ENCODE data around the gene KLHL29. TPM values are rescaled to one million over a fixed set of nuclear protein-coding genes. Genes with fewer than 3 reads are reported as not detected.

The KLHL29 gene
- total RNA-seq, 2 experiments from 2014 or later = 0.15 to 0.21 TPM

GRCh38 chr2:23363831-23364230, 21.1 kb upstream of the KLHL29 start:
- CTCF ChIA-PET = interaction anchor here (1.1 kb wide), 1 partner anchor 13 kb away, joined by 3 read pairs; no protein-coding TSS in a partner anchor

GRCh38 chr2:23366720-23367119, 18.3 kb upstream of the KLHL29 start:
- POLR2A ChIA-PET = no interaction called here

More at GRCh38 chr2:23363831-23364230, 21.1 kb upstream of the KLHL29 start:
- POLR2A ChIA-PET = no interaction called here

GRCh38 chr2:23367760-23368159, 17.2 kb upstream of the KLHL29 start:
- CTCF ChIA-PET = no interaction called here
- POLR2A ChIA-PET = no interaction called here

More at GRCh38 chr2:23366720-23367119, 18.3 kb upstream of the KLHL29 start:
- CTCF ChIA-PET = no interaction called here

GRCh38 chr2:23373666-23374065, 11.3 kb upstream of the KLHL29 start:
- ChIA-PET POLR2A (no interaction called here), CTCF (no interaction called here)

- ChIA-PET CTCF (no interaction called here), POLR2A (no interaction called here)
Measured at GRCh38 chr2:23375448-23375847, 9.5 kb upstream of the KLHL29 start.

GRCh38 chr2:23376075-23376474, 8.9 kb upstream of the KLHL29 start:
- POLR2A ChIA-PET = no interaction called here

GRCh38 chr2:23376972-23377371, 8.0 kb upstream of the KLHL29 start:
- ChIA-PET CTCF (no interaction called here), POLR2A (no interaction called here)

More at GRCh38 chr2:23376075-23376474, 8.9 kb upstream of the KLHL29 start:
- CTCF ChIA-PET = no interaction called here

- POLR2A ChIA-PET = no interaction called here
Measured at GRCh38 chr2:23377771-23378170, 7.2 kb upstream of the KLHL29 start.

GRCh38 chr2:23378496-23378895, 6.5 kb upstream of the KLHL29 start:
- ChIA-PET POLR2A (no interaction called here), CTCF (no interaction called here)

More at GRCh38 chr2:23377771-23378170, 7.2 kb upstream of the KLHL29 start:
- CTCF ChIA-PET = no interaction called here

- CTCF ChIA-PET = no interaction called here
- POLR2A ChIA-PET = no interaction called here
Measured at GRCh38 chr2:23379220-23379695, 5.7 kb upstream of the KLHL29 start.

- ChIA-PET CTCF (no interaction called here), POLR2A (no interaction called here)
Measured at GRCh38 chr2:23380562-23381065, 4.4 kb upstream of the KLHL29 start.

- CTCF ChIA-PET = no interaction called here
- POLR2A ChIA-PET = no interaction called here
Measured at GRCh38 chr2:23381084-23381483, 3.9 kb upstream of the KLHL29 start.

- ChIA-PET CTCF (no interaction called here), POLR2A (no interaction called here)
Measured at GRCh38 chr2:23381485-23381884, 3.5 kb upstream of the KLHL29 start.

- POLR2A ChIA-PET = no interaction called here
Measured at GRCh38 chr2:23383100-23383499, 1.9 kb upstream of the KLHL29 start.

GRCh38 chr2:23385351-23385747, 370 bp downstream of the KLHL29 start:
- ChIA-PET POLR2A (no interaction called here), CTCF (no interaction called here)

More at GRCh38 chr2:23383100-23383499, 1.9 kb upstream of the KLHL29 start:
- CTCF ChIA-PET = no interaction called here

GRCh38 chr2:23385748-23386338, 864 bp downstream of the KLHL29 start:
- ChIA-PET CTCF (no interaction called here), POLR2A (no interaction called here)

GRCh38 chr2:23386339-23387220, 1.6 kb downstream of the KLHL29 start:
- ChIA-PET CTCF (no interaction called here), POLR2A (no interaction called here)

GRCh38 chr2:23387221-23387550, 2.2 kb downstream of the KLHL29 start:
- POLR2A ChIA-PET = no interaction called here
- CTCF ChIA-PET = no interaction called here

- CTCF ChIA-PET = no interaction called here
- POLR2A ChIA-PET = no interaction called here
Measured at GRCh38 chr2:23387845-23388244, 2.9 kb downstream of the KLHL29 start.

- POLR2A ChIA-PET = no interaction called here
- CTCF ChIA-PET = no interaction called here
Measured at GRCh38 chr2:23388294-23388693, 3.3 kb downstream of the KLHL29 start.

- CTCF ChIA-PET = no interaction called here
Measured at GRCh38 chr2:23388756-23389514, 4.0 kb downstream of the KLHL29 start.

More at GRCh38 chr2:23388756-23389514, 4.0 kb downstream of the KLHL29 start:
- POLR2A ChIA-PET = no interaction called here

Measured in activated CD8-positive, alpha-beta memory T cell treated with anti-CD3 and anti-CD28 coated beads for 36 hours (primary cell).